ENCODE results near the gene TBX20.
"Not testable (repeated sequence)": the region's sequence is repeated elsewhere in the genome, so short reads cannot be mapped to it uniquely, and the experiment has no call there.

GRCh38 chr7:35198370-35199140 is 55.3 kb downstream of the TBX20 start:
- TF ChIP-seq CTCF (conservative IDR thresholded peaks at IDR 0.05; ENCODE audit: low read depth in 2 of 2); REST (IDR thresholded peaks at IDR 0.05; ENCODE audit: unreplicated experiment); EZH2 (IDR thresholded peaks at IDR 0.05; ENCODE audit: low read depth, unreplicated experiment); EZH2phosphoT487 (IDR thresholded peaks at IDR 0.05; ENCODE audit: unreplicated experiment); CREB1 (CRISPR knock-in tag; IDR thresholded peaks at IDR 0.05; ENCODE audit: low read depth): not testable (repeated sequence)

Measured in GM23338 (cell line).